ENCODE measurements around the gene TXNIP. TPM values are rescaled to one million over a fixed set of nuclear protein-coding genes. Genes with fewer than 3 reads are reported as not detected.

Gene TXNIP
- total RNA-seq, 2 donors from 2014 or later, result 393 to 441 TPM

GRCh38 chr1:145991735-145992412, 4.5 kb downstream of the TXNIP start:
- intact Hi-C loops (cut with DNase I), result no loop called here
- DNase-seq (ENCODE audit: low spot score), result no peak

GRCh38 chr1:145990249-145990855, 6.0 kb downstream of the TXNIP start:
- intact Hi-C loops (cut with DNase I), result no loop called here
- no peak for DNase-seq (ENCODE audit: low spot score)

GRCh38 chr1:145988773-145989172, 7.6 kb downstream of the TXNIP start:
- no peak for DNase-seq (ENCODE audit: low spot score)
- intact Hi-C loops (cut with DNase I), result no loop called here

- no peak for DNase-seq (ENCODE audit: low spot score)
- intact Hi-C loops (cut with DNase I), result no loop called here
These were observed 8.5 kb downstream of the TXNIP start for GRCh38 chr1:145987926-145988325.

GRCh38 chr1:145986551-145986950, 9.8 kb downstream of the TXNIP start:
- DNase-seq (ENCODE audit: low spot score), result no peak
- intact Hi-C loops (cut with DNase I), result no loop called here

GRCh38 chr1:145985502-145986439, 10.6 kb downstream of the TXNIP start:
- intact Hi-C loops (cut with DNase I), result loop anchor here in 1 of 2 donors (2.0 kb wide), 1 partner anchor 19 kb away; no protein-coding TSS in a partner anchor
- no peak for DNase-seq (ENCODE audit: low spot score)

GRCh38 chr1:145985129-145985501, 11.3 kb downstream of the TXNIP start:
- DNase-seq (ENCODE audit: low spot score), result no peak
- intact Hi-C loops (cut with DNase I), result loop anchor here in 1 of 2 donors (2.0 kb wide), 1 partner anchor 20 kb away; no protein-coding TSS in a partner anchor

GRCh38 chr1:145983960-145984830, 12.2 kb downstream of the TXNIP start:
- intact Hi-C loops (cut with DNase I), result loop anchor here in 1 of 2 donors (2.0 kb wide), 1 partner anchor 21 kb away; no protein-coding TSS in a partner anchor
- no peak for DNase-seq (ENCODE audit: low spot score)

GRCh38 chr1:145983206-145983675, 13.1 kb downstream of the TXNIP start:
- intact Hi-C loops (cut with DNase I), result no loop called here
- DNase-seq (ENCODE audit: low spot score), result no peak

- no peak for DNase-seq (ENCODE audit: low spot score)
- intact Hi-C loops (cut with DNase I), result no loop called here
These were observed 14.2 kb downstream of the TXNIP start for GRCh38 chr1:145982010-145982723.

- DNase-seq (ENCODE audit: low spot score), result no peak
- intact Hi-C loops (cut with DNase I), result no loop called here
These were observed 15.9 kb downstream of the TXNIP start for GRCh38 chr1:145980457-145980994.

- intact Hi-C loops (cut with DNase I), result loop anchor here in 1 of 2 donors (2.0 kb wide), 1 partner anchor 27 kb away; no protein-coding TSS in a partner anchor
- DNase-seq (ENCODE audit: low spot score), result no peak
These were observed 16.5 kb downstream of the TXNIP start for GRCh38 chr1:145979746-145980456.

- DNase-seq (ENCODE audit: low spot score), result peak; percentile 97
- intact Hi-C loops (cut with DNase I), result loop anchor here in 1 of 2 donors (2.0 kb wide), 1 partner anchor 28 kb away; no protein-coding TSS in a partner anchor
These were observed 17.3 kb downstream of the TXNIP start for GRCh38 chr1:145978854-145979745.

GRCh38 chr1:145978471-145978853, 17.9 kb downstream of the TXNIP start:
- DNase-seq (ENCODE audit: low spot score), result no peak
- intact Hi-C loops (cut with DNase I), result loop anchor here in 1 of 2 donors (2.0 kb wide), 1 partner anchor 28 kb away; no protein-coding TSS in a partner anchor

- peak; percentile 85 for DNase-seq (ENCODE audit: low spot score)
- intact Hi-C loops (cut with DNase I), result loop anchor here in 1 of 2 donors (2.0 kb wide), 1 partner anchor 29 kb away; no protein-coding TSS in a partner anchor
These were observed 18.6 kb downstream of the TXNIP start for GRCh38 chr1:145977486-145978470.
